GM12801 (cell line): ENCODE results near the gene CAT.

Experiments used
- CTCF ChIP-seq: IDR thresholded peaks from one replicate; pipeline ENCODE4 v1.5.1; 2011; ENCODE audit warnings: control low read depth; ENCODE audit not compliant: insufficient read length; ENCODE audit errors: extremely low read depth

CAT gene

GRCh38 chr11:34441814-34442213 is 3.1 kb downstream of the CAT start:
- no peak for TF ChIP-seq CTCF

GRCh38 chr11:34443136-34443535 is 4.4 kb downstream of the CAT start:
- no peak for TF ChIP-seq CTCF

- TF ChIP-seq CTCF: no peak
These were observed 5.7 kb downstream of the CAT start for GRCh38 chr11:34444428-34444827.

- no peak for TF ChIP-seq CTCF
These were observed 7.2 kb downstream of the CAT start for GRCh38 chr11:34445956-34446355.

GRCh38 chr11:34446386-34446785 is 7.7 kb downstream of the CAT start:
- no peak for TF ChIP-seq CTCF

- no peak for TF ChIP-seq CTCF
These were observed 8.3 kb downstream of the CAT start for GRCh38 chr11:34447044-34447443.

GRCh38 chr11:34448223-34448994 is 9.7 kb downstream of the CAT start:
- TF ChIP-seq CTCF: no peak
